Activated naive CD8-positive, alpha-beta T cell treated with anti-CD3 and anti-CD28 coated beads, Interleukin-2, amount 10 ng/mL, durations not matched to agents 7 days and 5 days (primary cell): ENCODE results near the gene MYO1A. TPM values are rescaled to one million over a fixed set of nuclear protein-coding genes. Genes with fewer than 3 reads are reported as not detected.
A peak's percentile ranks its signal among the peaks of the same experiment; 100 is the strongest.
"Not testable (repeated sequence)": the region's sequence is repeated elsewhere in the genome, so short reads cannot be mapped to it uniquely, and the experiment has no call there.

Experiments
- ATAC-seq: fragments of 150-1000 bp; cut with Tn5 transposase; one replicate; pipeline ENCODE4 v1.10.0; 2021; ENCODE audit warnings: low read depth, moderate library complexity
- POLR2A ChIA-PET: fragments of 350-600 bp; sonication (Branson Sonifier 250); formaldehyde crosslinking; loops from one replicate; lab custom pipeline; 2021; ENCODE audit warnings: antibody characterized with exemption; lab: Charles Lee
- DNase-seq: peaks from one replicate; pipeline ENCODE4 v3.0.0; 2021
- H3K27ac Mint-ChIP-seq: one replicate; pipeline ENCODE4 v1.8.0; 2022; ENCODE audit warnings: mild to moderate bottlenecking, mixed read lengths
- H3K27me3 Mint-ChIP-seq: one replicate; pipeline ENCODE4 v1.8.0; 2022; ENCODE audit warnings: mild to moderate bottlenecking, moderate library complexity, mixed read lengths
- H3K36me3 Mint-ChIP-seq: one replicate; pipeline ENCODE4 v1.8.0; 2021; ENCODE audit warnings: mild to moderate bottlenecking, mixed read lengths
- H3K4me1 Mint-ChIP-seq: one replicate; pipeline ENCODE4 v1.8.0; 2021; ENCODE audit warnings: mixed read lengths
- H3K4me3 Mint-ChIP-seq: one replicate; pipeline ENCODE4 v1.8.0; 2022; ENCODE audit warnings: mild to moderate bottlenecking, moderate library complexity, mixed read lengths
- H3K9me3 Mint-ChIP-seq: one replicate; pipeline ENCODE4 v1.8.0; 2021; ENCODE audit warnings: mixed read lengths
- total RNA-seq, 2 experiments: library from RNA; stranded (reverse); gene quantifications; one replicate each; pipeline ENCODE4 v1.2.3, GENCODE V29; 2021

Gene MYO1A
- total RNA-seq, 2 experiments from 2014 or later: 1.2 to 2.1 TPM

DNA sequence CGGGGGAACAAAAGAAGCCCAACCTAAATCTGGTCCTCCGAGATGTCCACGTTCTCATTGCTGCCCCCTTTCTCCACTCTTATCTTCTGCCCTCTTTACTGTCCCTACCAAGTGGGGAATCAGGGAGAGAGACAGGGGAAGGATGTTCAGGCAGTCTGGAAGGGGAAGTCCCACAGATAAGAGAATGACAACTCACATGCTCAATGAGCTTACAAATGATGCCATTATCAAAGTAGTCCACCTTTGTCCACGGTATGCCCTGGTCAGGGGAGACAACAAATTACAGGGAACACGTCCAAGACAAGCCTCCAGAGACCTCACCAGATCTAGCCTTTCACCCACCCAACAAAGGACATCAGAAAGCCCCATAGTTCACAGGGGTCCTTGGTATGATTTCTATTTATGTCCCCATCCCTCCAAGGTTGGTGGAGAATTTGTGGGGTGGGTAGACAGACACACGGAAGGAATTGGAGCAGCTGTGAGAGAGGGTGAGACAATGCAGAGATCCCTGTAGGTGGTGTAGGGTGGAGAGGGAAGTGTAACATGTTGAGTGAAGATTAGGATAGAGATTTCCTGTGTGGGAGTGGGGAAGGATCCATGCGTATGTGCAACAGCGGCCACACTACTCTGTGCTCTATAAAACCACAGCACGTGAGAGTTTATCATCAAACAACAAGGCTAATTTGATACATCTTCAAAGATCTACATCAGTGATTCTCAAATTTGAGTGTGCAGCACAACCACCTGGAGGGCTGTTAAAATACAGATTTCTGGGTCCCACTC is 10.7 kb downstream of the MYO1A start:
- POLR2A ChIA-PET: no interaction called here
- ATAC-seq: no peak
- peaks cover 1% of the 10 kb centered on the region for H3K4me1 Mint-ChIP-seq
- no peak for DNase-seq
- no peaks in the 10 kb centered on the region for H3K9me3 Mint-ChIP-seq
- H3K27ac Mint-ChIP-seq: no peak overlapping the region
- H3K27me3 Mint-ChIP-seq: peaks cover 4% of the 10 kb centered on the region
- no peak overlapping the region for H3K4me3 Mint-ChIP-seq
- no peaks in the 10 kb centered on the region for H3K36me3 Mint-ChIP-seq

GRCh38 chr12:57037264-57037663 is 12.7 kb downstream of the MYO1A start:
- Mint-ChIP-seq H3K9me3 (no peaks in the 10 kb centered on the region), H3K4me1 (peaks cover 1% of the 10 kb centered on the region), H3K4me3 (no peak overlapping the region), H3K27me3 (peaks cover 2% of the 10 kb centered on the region), H3K27ac (no peak overlapping the region), H3K36me3 (peaks cover 2% of the 10 kb centered on the region)
- POLR2A ChIA-PET: interaction anchor here (1.0 kb wide), 1 partner anchor 9 kb away, joined by 3 read pairs; no protein-coding TSS in a partner anchor
- ATAC-seq: no peak
- no peak for DNase-seq

DNA sequence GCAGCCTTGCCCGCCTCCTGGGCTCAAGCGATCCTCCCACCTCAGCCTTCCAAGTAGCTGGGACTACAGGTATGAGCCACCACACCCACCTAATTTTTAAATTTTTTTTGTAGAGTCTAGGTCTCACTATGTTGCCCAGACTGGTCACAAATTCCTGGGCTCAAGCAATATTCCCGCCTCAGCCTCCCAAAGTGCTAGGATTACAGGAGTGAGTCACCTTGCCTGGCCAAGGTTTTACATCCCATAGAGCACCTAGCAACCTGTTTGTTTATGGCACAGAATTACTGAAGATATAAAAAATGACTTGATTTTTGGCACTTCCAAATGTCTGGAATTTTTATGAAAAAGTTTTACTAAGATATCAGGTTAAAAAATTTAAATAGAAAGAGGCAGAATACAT is 16.5 kb downstream of the MYO1A start:
- H3K27ac Mint-ChIP-seq: no peak overlapping the region
- no peak for ATAC-seq
- no peaks in the 10 kb centered on the region for H3K27me3 Mint-ChIP-seq
- POLR2A ChIA-PET: no interaction called here
- no peak for DNase-seq
- H3K9me3 Mint-ChIP-seq: no peaks in the 10 kb centered on the region
- no peak overlapping the region for H3K4me3 Mint-ChIP-seq
- peaks cover 19% of the 10 kb centered on the region for H3K4me1 Mint-ChIP-seq
- peaks cover 2% of the 10 kb centered on the region for H3K36me3 Mint-ChIP-seq

DNA sequence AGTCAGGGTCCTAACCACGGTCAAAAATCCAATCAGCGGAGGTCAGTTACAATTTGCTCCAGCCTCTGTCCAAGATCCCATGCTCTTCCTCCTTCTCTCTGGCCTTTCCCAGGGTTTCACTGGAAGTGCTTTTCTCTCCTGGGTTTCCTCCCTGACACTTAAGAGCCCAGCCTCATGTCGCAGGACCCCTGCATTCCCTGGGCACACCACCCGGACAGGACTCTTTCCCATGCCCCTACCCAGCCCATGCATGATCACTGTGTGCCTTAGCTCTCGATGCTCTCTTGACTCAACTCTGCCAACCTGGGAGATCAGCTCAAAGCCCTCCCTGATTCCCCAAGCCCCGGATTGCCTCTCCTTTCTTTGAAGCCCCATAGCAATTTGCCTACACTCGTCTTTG is 18.1 kb downstream of the MYO1A start:
- Mint-ChIP-seq H3K4me1 (peaks cover 27% of the 10 kb centered on the region), H3K27me3 (no peaks in the 10 kb centered on the region), H3K27ac (peak overlapping the region; percentile 66), H3K4me3 (peak overlapping the region; percentile 10), H3K9me3 (no peaks in the 10 kb centered on the region), H3K36me3 (peaks cover 2% of the 10 kb centered on the region)
- DNase-seq: no peak
- no peak for ATAC-seq
- POLR2A ChIA-PET: interaction anchor here (0.6 to 2.4 kb wide), 4 partner anchors 16 to 80 kb away, joined by 3 to 16 read pairs (median 6); no protein-coding TSS in a partner anchor

GRCh38 chr12:57031138-57031725 is 18.7 kb downstream of the MYO1A start:
- Mint-ChIP-seq H3K27ac (peak overlapping the region; percentile 53), H3K36me3 (peaks cover 2% of the 10 kb centered on the region), H3K4me3 (peak overlapping the region; percentile 34), H3K9me3 (no peaks in the 10 kb centered on the region), H3K4me1 (peaks cover 30% of the 10 kb centered on the region), H3K27me3 (no peaks in the 10 kb centered on the region)
- ATAC-seq (peak; percentile 66), DNase-seq (no peak)
- POLR2A ChIA-PET: interaction anchor here (0.6 to 2.4 kb wide), 6 partner anchors 17 to 482 kb away, joined by 3 to 16 read pairs (median 4); no protein-coding TSS in a partner anchor

- Mint-ChIP-seq H3K4me3 (no peak overlapping the region), H3K4me1 (peaks cover 30% of the 10 kb centered on the region), H3K27me3 (no peaks in the 10 kb centered on the region), H3K9me3 (no peaks in the 10 kb centered on the region), H3K27ac (no peak overlapping the region), H3K36me3 (peaks cover 2% of the 10 kb centered on the region)
- DNase-seq (no peak), ATAC-seq (no peak)
- POLR2A ChIA-PET: no interaction called here
These were observed 20.5 kb downstream of the MYO1A start for GRCh38 chr12:57029457-57029856.

- no peaks in the 10 kb centered on the region for H3K36me3 Mint-ChIP-seq
- H3K9me3 Mint-ChIP-seq: no peaks in the 10 kb centered on the region
- H3K4me1 Mint-ChIP-seq: peaks cover 30% of the 10 kb centered on the region
- ATAC-seq: no peak
- no peak for DNase-seq
- H3K27me3 Mint-ChIP-seq: no peaks in the 10 kb centered on the region
- no peak overlapping the region for H3K4me3 Mint-ChIP-seq
- POLR2A ChIA-PET: interaction anchor here (1.0 to 1.7 kb wide), 3 partner anchors 20 to 84 kb away, joined by 4 to 5 read pairs (median 4); no protein-coding TSS in a partner anchor
- peak overlapping the region; percentile 52 for H3K27ac Mint-ChIP-seq
These were observed 22.1 kb downstream of the MYO1A start for GRCh38 chr12:57027805-57028153.

DNA sequence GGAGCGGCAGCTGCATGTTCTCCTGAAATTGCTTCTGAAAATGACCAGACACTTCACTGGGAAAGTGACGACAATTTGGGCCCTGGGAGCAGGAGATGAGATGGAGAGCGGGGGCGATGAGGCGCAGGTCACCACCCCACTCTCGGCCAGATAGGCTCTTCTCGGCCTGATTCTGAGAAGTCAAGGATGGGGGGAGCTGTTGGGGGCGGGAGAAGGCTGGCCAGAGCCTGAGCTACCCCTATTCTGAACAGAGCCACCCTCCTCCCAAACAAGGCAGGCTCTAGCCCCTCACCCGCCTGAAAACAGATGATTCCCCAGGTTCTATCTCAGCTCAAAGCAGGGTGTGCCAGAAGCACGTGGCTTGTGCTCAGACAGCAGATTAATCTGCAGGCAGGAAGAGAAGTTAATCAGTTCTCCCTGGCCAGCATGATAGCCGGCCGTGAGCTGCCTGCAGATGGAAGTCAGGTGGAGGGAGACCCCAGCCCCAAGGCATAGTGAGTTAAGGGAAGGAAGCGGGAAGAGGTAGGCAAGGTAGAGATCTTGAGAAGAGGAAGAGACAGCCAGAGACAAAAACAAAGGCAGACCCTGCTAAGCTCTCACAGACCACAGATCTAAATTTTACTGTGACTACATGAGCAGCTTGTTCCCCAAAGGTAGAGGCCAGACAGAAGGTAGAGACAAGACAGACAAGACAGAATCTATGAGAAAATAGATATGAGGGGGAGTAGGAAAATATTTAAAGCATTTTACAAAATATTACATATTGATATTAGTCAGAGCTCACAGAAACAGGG is 22.7 kb downstream of the MYO1A start:
- no peak for DNase-seq
- H3K27ac Mint-ChIP-seq: peak overlapping the region; percentile 52
- H3K4me1 Mint-ChIP-seq: peaks cover 30% of the 10 kb centered on the region
- H3K27me3 Mint-ChIP-seq: no peaks in the 10 kb centered on the region
- H3K36me3 Mint-ChIP-seq: no peaks in the 10 kb centered on the region
- POLR2A ChIA-PET: interaction anchor here (1.0 to 1.7 kb wide), 3 partner anchors 21 to 84 kb away, joined by 4 to 5 read pairs (median 4); no protein-coding TSS in a partner anchor
- H3K4me3 Mint-ChIP-seq: no peak overlapping the region
- no peaks in the 10 kb centered on the region for H3K9me3 Mint-ChIP-seq
- ATAC-seq: no peak

DNA sequence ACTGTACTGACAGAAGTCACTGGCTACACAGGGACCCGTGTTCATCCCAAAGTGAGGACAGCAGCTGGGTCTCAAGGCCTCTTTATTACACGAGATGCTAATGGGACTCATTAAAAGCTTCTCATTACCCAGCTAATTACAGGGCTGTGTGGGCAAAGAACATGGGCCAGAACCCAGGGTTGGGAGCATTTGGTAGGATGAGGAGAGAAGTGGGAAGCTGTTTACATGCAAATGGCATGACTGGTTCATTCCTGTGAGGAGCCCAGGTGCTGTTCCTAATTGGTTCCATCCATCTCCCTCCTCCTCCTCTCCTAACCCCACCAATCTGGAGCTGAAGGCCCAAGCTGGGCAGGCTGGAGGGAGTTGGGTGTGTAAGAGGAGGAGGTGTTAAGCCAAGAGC is 24.7 kb downstream of the MYO1A start:
- POLR2A ChIA-PET: no interaction called here
- Mint-ChIP-seq H3K27ac (no peak overlapping the region), H3K36me3 (no peaks in the 10 kb centered on the region), H3K9me3 (no peaks in the 10 kb centered on the region), H3K4me1 (peaks cover 17% of the 10 kb centered on the region), H3K27me3 (no peaks in the 10 kb centered on the region), H3K4me3 (no peak overlapping the region)
- no peak for ATAC-seq
- DNase-seq: no peak

DNA sequence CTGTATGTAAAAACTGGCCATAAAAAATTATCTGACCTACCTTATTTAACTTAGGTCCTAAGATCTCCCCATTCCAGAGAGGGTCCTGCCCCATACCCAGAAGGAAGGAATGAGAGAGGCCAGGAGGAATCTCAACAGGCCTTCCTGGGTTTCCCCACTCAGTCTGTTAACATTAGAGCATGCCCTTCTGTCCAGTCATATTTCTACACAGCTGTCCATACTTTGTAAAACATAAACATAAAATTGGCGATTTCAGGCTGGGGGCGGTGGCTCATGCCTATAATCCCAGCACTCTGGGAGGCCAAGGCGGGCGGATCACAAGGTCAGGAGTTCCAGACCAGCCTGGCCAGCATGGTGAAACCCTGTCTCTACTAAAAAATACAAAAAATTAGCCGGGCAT is 27.6 kb downstream of the MYO1A start:
- H3K4me3 Mint-ChIP-seq, H3K27ac Mint-ChIP-seq, H3K27me3 Mint-ChIP-seq, H3K36me3 Mint-ChIP-seq, POLR2A ChIA-PET, H3K9me3 Mint-ChIP-seq, ATAC-seq, H3K4me1 Mint-ChIP-seq, DNase-seq: not testable (repeated sequence)

- POLR2A ChIA-PET: interaction anchor here (0.9 kb wide), 1 partner anchor 21 kb away, joined by 3 read pairs; no protein-coding TSS in a partner anchor
- DNase-seq (no peak), ATAC-seq (no peak)
- Mint-ChIP-seq H3K4me1 (peaks cover 4% of the 10 kb centered on the region), H3K4me3 (no peak overlapping the region), H3K27me3 (peaks cover 1% of the 10 kb centered on the region), H3K9me3 (no peaks in the 10 kb centered on the region), H3K27ac (no peak overlapping the region), H3K36me3 (no peaks in the 10 kb centered on the region)
These were observed 29.8 kb downstream of the MYO1A start for GRCh38 chr12:57019983-57020719.

GRCh38 chr12:57018906-57019305 is 31.0 kb downstream of the MYO1A start:
- Mint-ChIP-seq H3K36me3 (no peaks in the 10 kb centered on the region), H3K27ac (no peak overlapping the region), H3K4me3 (no peak overlapping the region), H3K27me3 (peaks cover 10% of the 10 kb centered on the region), H3K9me3 (no peaks in the 10 kb centered on the region), H3K4me1 (peaks cover 4% of the 10 kb centered on the region)
- DNase-seq (no peak), ATAC-seq (no peak)
- POLR2A ChIA-PET: interaction anchor here (0.5 kb wide), 1 partner anchor 267 kb away, joined by 4 read pairs; no protein-coding TSS in a partner anchor
